D721Med (cell line): Measurements from ENCODE around the gene EML1.

Experiments used
- DNase-seq: peaks from one replicate; pipeline ENCODE4 v3.0.0; 2011; ENCODE audit warnings: low spot score; ENCODE audit not compliant: insufficient read length
- FAIRE-seq: peaks from 2 replicates; lab custom pipeline; 2011; peaks lifted over from hg19 to GRCh38; lab: Jason Lieb, UNC
- TF ChIP-seq, protein P1 (sequence below): IDR thresholded peaks from 2 replicates; pipeline ENCODE4 v1.5.1; 2012; ENCODE audit warnings: mild to moderate bottlenecking, control low read depth; ENCODE audit not compliant: insufficient read depth; ENCODE audit errors: missing control alignments

EML1 gene

DNA sequence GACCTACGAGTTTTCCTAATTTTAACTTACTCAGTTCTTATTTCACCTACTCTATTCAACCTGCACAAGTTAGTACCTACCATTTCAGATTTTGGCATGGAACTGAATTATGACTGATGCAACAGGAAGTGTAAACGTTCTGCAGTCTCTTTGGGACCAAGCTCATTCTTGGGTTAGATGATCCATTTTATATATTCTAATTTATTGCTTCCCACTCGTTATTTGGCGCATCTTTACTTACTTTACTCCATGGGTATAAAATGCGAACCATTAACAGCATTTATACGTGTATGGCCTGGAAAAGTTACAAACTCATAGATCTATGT is 1.0 kb upstream of the EML1 start:
- DNase-seq (no peak), FAIRE-seq (no peak)
- TF ChIP-seq, protein P1, sequence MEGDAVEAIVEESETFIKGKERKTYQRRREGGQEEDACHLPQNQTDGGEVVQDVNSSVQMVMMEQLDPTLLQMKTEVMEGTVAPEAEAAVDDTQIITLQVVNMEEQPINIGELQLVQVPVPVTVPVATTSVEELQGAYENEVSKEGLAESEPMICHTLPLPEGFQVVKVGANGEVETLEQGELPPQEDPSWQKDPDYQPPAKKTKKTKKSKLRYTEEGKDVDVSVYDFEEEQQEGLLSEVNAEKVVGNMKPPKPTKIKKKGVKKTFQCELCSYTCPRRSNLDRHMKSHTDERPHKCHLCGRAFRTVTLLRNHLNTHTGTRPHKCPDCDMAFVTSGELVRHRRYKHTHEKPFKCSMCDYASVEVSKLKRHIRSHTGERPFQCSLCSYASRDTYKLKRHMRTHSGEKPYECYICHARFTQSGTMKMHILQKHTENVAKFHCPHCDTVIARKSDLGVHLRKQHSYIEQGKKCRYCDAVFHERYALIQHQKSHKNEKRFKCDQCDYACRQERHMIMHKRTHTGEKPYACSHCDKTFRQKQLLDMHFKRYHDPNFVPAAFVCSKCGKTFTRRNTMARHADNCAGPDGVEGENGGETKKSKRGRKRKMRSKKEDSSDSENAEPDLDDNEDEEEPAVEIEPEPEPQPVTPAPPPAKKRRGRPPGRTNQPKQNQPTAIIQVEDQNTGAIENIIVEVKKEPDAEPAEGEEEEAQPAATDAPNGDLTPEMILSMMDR, result no peak

DNA sequence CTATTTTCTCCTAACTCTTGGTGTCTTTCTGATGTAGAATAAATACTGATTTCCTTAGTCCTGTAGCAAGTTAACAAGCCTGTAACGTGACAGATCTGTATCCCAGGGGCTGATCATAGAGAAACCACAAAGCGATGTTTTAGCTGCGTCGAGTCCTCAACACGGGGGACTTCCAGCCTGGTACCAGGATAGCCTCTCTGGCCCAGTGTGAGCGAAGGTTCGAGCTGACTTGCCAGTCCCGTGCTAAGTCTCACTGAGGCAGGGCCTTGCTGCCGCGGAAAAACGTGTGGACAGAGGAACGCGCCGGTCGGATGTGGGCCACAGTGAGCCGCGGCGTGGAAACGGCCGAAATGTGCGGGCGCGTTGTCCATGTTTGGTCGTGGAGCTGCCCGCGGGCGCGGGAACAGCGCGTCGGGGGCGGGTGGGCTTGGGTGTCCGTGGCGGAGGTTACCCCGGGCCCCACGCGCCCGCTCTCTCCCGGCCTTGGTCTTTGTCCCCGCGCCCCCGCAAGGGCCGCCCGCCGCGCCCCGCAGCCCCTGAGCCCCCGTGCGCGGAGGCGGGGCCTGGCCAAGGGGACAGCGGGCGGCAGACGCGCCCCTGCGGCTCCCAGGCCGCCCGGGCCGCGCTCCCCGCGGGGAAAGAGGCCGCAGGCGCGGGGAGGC is 531 bp upstream of the EML1 start:
- FAIRE-seq, result no peak
- TF ChIP-seq, protein P1, result no peak

DNA sequence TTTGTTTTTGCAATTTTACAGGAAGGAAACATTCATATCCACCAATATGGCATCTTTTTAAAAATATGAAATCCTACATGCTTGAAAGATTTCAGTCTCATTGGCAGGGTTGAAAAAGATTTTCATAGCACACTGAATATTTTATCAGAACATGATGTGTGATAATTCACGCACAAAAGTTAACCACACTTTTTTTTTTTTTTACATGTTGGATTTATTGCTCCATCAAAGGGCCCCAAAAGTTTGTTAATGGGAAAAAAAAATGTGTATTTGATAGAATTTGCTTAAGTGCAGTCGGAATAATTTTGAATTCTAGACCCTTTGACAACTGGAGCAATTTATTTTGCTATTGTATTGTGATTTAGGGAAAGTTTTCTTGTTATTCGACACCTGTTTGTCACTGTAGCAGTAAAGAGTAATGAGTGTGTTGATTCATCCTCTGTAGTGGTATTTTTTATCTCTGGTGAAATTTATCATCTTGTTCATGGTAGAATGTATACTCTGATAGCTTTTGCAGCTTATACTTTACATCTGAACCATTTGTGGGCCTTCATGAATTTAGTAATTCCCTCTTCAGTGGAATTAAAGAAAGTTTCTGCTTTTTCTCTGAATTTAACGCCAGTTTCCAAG is 1.1 kb downstream of the EML1 start:
- TF ChIP-seq, protein P1, result no peak
- no peak for DNase-seq
- FAIRE-seq, result no peak

More for the DNA sequence above, 531 bp upstream of the EML1 start:
- no peak for DNase-seq

DNA sequence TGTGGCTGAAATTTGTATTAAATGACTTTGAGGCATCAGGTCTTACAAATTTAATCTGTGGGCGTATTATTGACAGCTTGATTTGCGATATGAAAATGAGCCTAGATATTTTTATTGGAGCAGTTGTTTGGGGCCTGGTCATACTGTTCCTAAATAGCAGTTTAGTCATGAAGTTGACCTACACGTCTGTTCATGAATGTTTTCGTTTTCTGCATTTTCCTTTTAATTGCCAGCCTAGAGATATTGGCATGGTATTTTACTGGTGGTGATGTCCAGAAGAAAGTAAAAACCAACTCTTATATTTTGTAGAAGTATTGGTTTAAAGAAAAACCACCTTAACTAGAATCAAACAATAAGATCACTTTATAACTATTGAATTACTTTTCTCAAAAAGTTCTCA is 1.8 kb downstream of the EML1 start:
- FAIRE-seq (no peak), DNase-seq (no peak)
- TF ChIP-seq, protein P1, result no peak

DNA sequence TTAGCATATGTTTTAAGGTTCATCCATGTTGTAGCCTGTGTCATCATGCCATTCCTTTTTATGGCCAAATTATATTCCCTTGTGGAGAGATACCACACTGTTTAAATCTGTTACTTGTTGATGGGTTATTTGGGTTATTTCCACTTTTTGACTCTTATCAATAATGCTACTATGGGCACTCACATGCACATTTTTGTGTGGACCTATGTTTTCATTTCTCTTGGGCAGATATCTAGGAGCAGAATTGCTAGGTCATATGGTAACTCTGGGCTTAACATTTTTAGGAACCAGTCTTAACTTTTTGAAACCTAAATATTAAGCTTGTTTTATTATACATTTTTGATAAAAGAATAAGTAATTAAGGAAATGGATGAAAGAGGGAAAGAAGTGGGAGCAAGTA is 4.0 kb downstream of the EML1 start:
- no peak for FAIRE-seq
- DNase-seq, result no peak
- TF ChIP-seq, protein P1, result no peak

DNA sequence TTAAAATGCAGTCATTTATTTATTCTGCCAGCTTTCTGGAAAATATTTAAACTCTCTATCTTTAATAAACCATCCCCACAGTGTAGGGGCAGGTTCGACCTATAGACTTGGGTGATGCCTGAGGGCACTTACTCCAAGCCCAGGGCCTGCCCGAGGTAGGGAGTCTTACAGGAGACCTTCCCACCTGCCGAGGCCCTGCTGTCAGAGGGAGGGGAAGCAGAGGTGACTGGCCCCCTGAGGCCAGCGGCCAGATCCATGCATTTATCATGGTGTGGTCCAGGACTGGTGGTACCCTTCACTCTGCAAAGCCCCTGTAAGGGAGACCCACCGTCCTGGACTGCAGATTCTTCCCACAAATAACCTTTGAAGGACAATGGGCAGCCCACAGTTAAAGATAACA is 7.6 kb downstream of the EML1 start:
- no peak for FAIRE-seq
- TF ChIP-seq, protein P1, result no peak

More for the DNA sequence above, 7.6 kb downstream of the EML1 start:
- DNase-seq, result no peak
